Transverse colon (tissue), 3 donors: ENCODE data around the gene ANKRD53.

Source experiments
- CTCF ChIP-seq, 5 experiments: fragments of 200-600 bp in 3 of 5; fragments of 450-650 bp in 2 of 5; sonication (generic) in 3 of 5; IDR thresholded peaks; 1 replicate in 2 of 5; 2 replicates in 3 of 5; pipeline ENCODE4 v1.5.1; 2016 to 2017; ENCODE audit warnings: antibody characterized with exemption in 5 of 5, inconsistent platforms in 3 of 5, mild to moderate bottlenecking in 2 of 5, moderate library complexity in 1 of 5
- EP300 ChIP-seq: sonication (generic); formaldehyde crosslinking; IDR thresholded peaks from one replicate; pipeline ENCODE4 v1.6.1; 2017; ENCODE audit warnings: antibody characterized with exemption, low read depth
- POLR2A ChIP-seq: fragments of 450-650 bp; IDR thresholded peaks from one replicate; pipeline ENCODE4 v1.6.1; 2016; ENCODE audit warnings: antibody characterized with exemption, mild to moderate bottlenecking, moderate library complexity

GRCh38 chr2:70978341-70979179 is at the start of gene ANKRD53:
- TF ChIP-seq POLR2A (peak; percentile 5), CTCF (IDR thresholded peaks at IDR 0.05) (no peak), EP300 (no peak)
